ENCODE data around the gene DVL2. TPM values are rescaled to one million over a fixed set of nuclear protein-coding genes. Genes with fewer than 3 reads are reported as not detected.

The DVL2 gene
- total and polyA plus RNA-seq, 4 donors: 3.4 to 24.5 (median 11.3) TPM

DNA sequence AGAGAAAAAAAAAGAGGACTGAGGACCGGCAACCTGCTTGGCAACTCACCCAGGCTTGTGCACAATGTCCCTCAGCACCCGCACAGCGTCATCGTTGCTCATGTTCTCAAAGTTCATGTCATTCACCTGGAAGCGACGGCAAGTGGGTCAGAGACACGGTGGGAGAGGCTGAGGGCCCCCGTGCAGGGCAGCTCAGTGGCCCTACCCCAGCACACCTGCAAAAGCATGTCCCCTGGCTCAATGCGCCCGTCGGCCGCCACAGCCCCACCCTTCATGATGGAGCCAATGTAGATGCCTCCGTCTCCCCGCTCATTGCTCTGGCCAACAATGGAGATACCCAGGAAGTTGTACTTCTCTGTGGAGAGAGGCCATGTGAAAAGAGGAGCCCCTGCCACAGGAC is 5.4 kb downstream of the DVL2 start:
- Histone ChIP-seq H3K27me3 (ENCODE audit: control insufficient read depth in 4 of 4, insufficient read depth in 4 of 4, low read length in 3 of 4) (no peaks in the 10 kb centered on the region), H3K9me3 (ENCODE audit: control insufficient read depth in 4 of 4, low read length in 3 of 4) (no peaks in the 10 kb centered on the region), H3K36me3 (ENCODE audit: control insufficient read depth in 4 of 4, insufficient read depth in 3 of 4, low read depth in 1 of 4, low read length in 3 of 4) (peaks cover 17 to 58% (median 26%) of the 10 kb centered on the region in 4 donors), H3K4me3 (ENCODE audit: low read depth in 1 of 3, low read length in 3 of 3) (no peak overlapping the region), H3K4me1 (ENCODE audit: control insufficient read depth in 4 of 4, insufficient read depth in 4 of 4, low read length in 3 of 4) (peaks cover 6 to 25% (median 19%) of the 10 kb centered on the region in 4 donors), H3K27ac (ENCODE audit: low read depth in 1 of 2, low read length in 2 of 2) (no peak overlapping the region), H3K9ac (ENCODE audit: low read depth in 1 of 2, low read length in 2 of 2) (no peak overlapping the region)
- TF ChIP-seq, protein P1, sequence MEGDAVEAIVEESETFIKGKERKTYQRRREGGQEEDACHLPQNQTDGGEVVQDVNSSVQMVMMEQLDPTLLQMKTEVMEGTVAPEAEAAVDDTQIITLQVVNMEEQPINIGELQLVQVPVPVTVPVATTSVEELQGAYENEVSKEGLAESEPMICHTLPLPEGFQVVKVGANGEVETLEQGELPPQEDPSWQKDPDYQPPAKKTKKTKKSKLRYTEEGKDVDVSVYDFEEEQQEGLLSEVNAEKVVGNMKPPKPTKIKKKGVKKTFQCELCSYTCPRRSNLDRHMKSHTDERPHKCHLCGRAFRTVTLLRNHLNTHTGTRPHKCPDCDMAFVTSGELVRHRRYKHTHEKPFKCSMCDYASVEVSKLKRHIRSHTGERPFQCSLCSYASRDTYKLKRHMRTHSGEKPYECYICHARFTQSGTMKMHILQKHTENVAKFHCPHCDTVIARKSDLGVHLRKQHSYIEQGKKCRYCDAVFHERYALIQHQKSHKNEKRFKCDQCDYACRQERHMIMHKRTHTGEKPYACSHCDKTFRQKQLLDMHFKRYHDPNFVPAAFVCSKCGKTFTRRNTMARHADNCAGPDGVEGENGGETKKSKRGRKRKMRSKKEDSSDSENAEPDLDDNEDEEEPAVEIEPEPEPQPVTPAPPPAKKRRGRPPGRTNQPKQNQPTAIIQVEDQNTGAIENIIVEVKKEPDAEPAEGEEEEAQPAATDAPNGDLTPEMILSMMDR (IDR thresholded peaks at IDR 0.05; ENCODE audit: low read depth, low read length, missing input control): no peak
- TF ChIP-seq TAF1 (conservative IDR thresholded peaks at IDR 0.05): no peak
- no peak for DNase-seq (ENCODE audit: low spot score)
- WGBS: 88% methylated on average over 14 of the region's 14 CpGs

DNA sequence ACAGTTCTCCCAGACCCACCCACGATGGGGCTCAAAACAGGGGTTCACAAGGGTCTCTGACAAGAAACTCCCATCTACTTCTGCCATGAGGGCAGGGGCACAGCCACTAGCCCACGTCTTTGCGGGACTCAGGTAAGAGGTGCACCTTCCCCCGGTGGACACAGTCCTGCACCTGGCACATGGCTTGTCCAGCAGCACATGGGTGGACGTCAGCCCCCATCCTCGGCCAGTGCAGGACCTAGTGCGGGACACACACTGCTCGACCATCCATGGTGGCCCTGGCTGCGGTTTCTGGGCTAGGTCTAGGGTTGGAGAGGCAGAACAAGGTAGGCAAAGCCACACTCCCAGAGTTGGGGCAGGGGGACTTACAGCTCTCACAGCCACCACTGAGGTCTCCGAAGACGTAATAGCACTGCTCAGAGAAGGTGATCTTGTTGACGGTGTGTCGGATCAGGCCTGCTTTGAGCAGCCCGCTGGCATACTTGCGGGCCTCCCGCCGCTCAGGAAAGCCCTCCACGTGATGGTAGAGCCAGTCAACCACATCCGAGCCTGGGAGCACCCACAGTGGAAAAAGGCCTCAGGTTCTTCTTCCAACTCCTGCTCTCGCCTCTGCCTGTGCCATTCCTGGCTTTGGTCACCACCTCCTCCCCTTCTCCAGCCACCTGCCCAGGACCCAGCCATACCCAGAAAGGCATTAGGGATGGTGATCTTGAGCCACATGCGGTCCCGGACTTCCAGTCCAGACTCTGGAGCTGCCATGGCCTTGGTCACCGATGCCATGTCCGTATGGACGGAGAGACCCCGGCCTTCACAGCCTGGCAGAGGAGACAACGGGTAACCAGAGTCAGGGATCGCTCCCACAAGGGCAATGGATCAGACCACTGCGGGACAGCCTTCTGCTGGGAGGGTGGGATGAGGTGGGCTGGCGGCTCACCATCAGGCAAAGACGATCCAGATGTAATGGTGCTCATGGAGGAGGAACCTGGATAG is 7.3 kb downstream of the DVL2 start:
- Histone ChIP-seq H3K4me3 (ENCODE audit: low read depth in 1 of 3, low read length in 3 of 3) (no peak overlapping the region), H3K4me1 (ENCODE audit: control insufficient read depth in 4 of 4, insufficient read depth in 4 of 4, low read length in 3 of 4) (peaks cover 4 to 27% (median 18%) of the 10 kb centered on the region in 4 donors), H3K27me3 (ENCODE audit: control insufficient read depth in 4 of 4, insufficient read depth in 4 of 4, low read length in 3 of 4) (no peaks in the 10 kb centered on the region), H3K9me3 (ENCODE audit: control insufficient read depth in 4 of 4, low read length in 3 of 4) (no peaks in the 10 kb centered on the region), H3K36me3 (ENCODE audit: control insufficient read depth in 4 of 4, insufficient read depth in 3 of 4, low read depth in 1 of 4, low read length in 3 of 4) (peaks cover 21 to 76% (median 44%) of the 10 kb centered on the region in 4 donors), H3K27ac (ENCODE audit: low read depth in 1 of 2, low read length in 2 of 2) (no peak overlapping the region), H3K9ac (ENCODE audit: low read depth in 1 of 2, low read length in 2 of 2) (no peak overlapping the region)
- DNase-seq (ENCODE audit: low spot score): no peak
- TF ChIP-seq TAF1 (conservative IDR thresholded peaks at IDR 0.05) (no peak), EGR1 (IDR thresholded peaks at IDR 0.05; ENCODE audit: low read depth in 2 of 2) (no peak), NR2F2 (IDR thresholded peaks at IDR 0.05) (no peak), RXRA (IDR thresholded peaks at IDR 0.05) (no peak), JUND (IDR thresholded peaks at IDR 0.05) (no peak)
- TF ChIP-seq, protein P1 (IDR thresholded peaks at IDR 0.05; ENCODE audit: low read depth, low read length, missing input control): no peak
- TF ChIP-seq, protein P2, sequence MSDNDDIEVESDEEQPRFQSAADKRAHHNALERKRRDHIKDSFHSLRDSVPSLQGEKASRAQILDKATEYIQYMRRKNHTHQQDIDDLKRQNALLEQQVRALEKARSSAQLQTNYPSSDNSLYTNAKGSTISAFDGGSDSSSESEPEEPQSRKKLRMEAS (IDR thresholded peaks at IDR 0.05): no peak
- 96% methylated on average over 31 of the region's 31 CpGs for whole genome bisulfite sequencing

DNA sequence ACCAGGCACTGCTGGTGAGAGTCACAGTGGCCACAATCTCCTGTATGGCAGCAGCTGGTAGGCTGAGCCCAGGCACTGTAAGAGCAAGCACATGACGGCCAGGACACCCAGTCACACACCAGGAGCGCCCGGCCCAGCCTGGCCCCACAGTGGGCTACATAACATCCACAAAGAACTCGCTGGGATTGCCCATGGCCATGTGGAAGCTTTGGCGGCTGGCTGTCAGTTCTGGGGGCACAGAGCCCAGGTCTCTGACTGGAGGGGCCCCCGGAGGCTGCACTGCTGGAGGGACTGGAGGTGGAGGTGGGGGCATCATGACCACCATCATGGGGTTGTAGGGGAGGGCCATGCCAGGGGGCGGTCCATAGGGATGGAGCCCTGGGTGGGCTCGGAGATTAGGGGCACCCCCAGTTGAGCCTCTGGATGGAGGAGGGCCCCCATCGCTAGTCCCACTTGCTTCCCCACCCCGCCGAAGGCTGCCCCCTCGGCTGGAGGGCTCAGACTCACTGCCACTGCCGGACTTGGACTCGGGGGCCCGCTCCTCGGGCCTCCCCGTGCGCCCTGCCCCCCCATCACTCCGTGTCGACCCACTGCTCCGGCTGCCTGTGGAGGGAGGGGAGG is 8.5 kb downstream of the DVL2 start:
- no peaks in the 10 kb centered on the region for H3K9me3 ChIP-seq (ENCODE audit: control insufficient read depth in 4 of 4, low read length in 3 of 4)
- H3K36me3 ChIP-seq (ENCODE audit: control insufficient read depth in 4 of 4, insufficient read depth in 3 of 4, low read depth in 1 of 4, low read length in 3 of 4): peaks cover 21 to 88% (median 48%) of the 10 kb centered on the region in 4 donors
- 89% methylated on average over 21 of the region's 21 CpGs for WGBS
- H3K4me1 ChIP-seq (ENCODE audit: control insufficient read depth in 4 of 4, insufficient read depth in 4 of 4, low read length in 3 of 4): peaks cover 5 to 35% (median 28%) of the 10 kb centered on the region in 4 donors
- H3K27me3 ChIP-seq (ENCODE audit: control insufficient read depth in 4 of 4, insufficient read depth in 4 of 4, low read length in 3 of 4): no peaks in the 10 kb centered on the region
- DNase-seq (ENCODE audit: low spot score): no peak
- no peak overlapping the region for H3K9ac ChIP-seq (ENCODE audit: low read depth in 1 of 2, low read length in 2 of 2)
- H3K4me3 ChIP-seq (ENCODE audit: low read depth in 1 of 3, low read length in 3 of 3): no peak overlapping the region
- no peak overlapping the region for H3K27ac ChIP-seq (ENCODE audit: low read depth in 1 of 2, low read length in 2 of 2)
- TF ChIP-seq HNF4G (IDR thresholded peaks at IDR 0.05) (no peak), EGR1 (IDR thresholded peaks at IDR 0.05; ENCODE audit: low read depth in 2 of 2) (no peak), RAD21 (IDR thresholded peaks at IDR 0.05) (no peak), NR2F2 (IDR thresholded peaks at IDR 0.05) (no peak), FOXA1 (IDR thresholded peaks at IDR 0.05) (no peak), YY1 (IDR thresholded peaks at IDR 0.05) (no peak)
- TF ChIP-seq, protein P3, sequence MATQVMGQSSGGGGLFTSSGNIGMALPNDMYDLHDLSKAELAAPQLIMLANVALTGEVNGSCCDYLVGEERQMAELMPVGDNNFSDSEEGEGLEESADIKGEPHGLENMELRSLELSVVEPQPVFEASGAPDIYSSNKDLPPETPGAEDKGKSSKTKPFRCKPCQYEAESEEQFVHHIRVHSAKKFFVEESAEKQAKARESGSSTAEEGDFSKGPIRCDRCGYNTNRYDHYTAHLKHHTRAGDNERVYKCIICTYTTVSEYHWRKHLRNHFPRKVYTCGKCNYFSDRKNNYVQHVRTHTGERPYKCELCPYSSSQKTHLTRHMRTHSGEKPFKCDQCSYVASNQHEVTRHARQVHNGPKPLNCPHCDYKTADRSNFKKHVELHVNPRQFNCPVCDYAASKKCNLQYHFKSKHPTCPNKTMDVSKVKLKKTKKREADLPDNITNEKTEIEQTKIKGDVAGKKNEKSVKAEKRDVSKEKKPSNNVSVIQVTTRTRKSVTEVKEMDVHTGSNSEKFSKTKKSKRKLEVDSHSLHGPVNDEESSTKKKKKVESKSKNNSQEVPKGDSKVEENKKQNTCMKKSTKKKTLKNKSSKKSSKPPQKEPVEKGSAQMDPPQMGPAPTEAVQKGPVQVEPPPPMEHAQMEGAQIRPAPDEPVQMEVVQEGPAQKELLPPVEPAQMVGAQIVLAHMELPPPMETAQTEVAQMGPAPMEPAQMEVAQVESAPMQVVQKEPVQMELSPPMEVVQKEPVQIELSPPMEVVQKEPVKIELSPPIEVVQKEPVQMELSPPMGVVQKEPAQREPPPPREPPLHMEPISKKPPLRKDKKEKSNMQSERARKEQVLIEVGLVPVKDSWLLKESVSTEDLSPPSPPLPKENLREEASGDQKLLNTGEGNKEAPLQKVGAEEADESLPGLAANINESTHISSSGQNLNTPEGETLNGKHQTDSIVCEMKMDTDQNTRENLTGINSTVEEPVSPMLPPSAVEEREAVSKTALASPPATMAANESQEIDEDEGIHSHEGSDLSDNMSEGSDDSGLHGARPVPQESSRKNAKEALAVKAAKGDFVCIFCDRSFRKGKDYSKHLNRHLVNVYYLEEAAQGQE (IDR thresholded peaks at IDR 0.05): no peak
- TF ChIP-seq, protein P2 (IDR thresholded peaks at IDR 0.05): no peak
- TF ChIP-seq, protein P1 (IDR thresholded peaks at IDR 0.05; ENCODE audit: low read depth, low read length, missing input control): no peak
